Right lobe of liver (tissue), 6 donors: ENCODE measurements around the gene USP47. TPM values are rescaled to one million over a fixed set of nuclear protein-coding genes. Genes with fewer than 3 reads are reported as not detected.
A peak's percentile ranks its signal among the peaks of the same experiment; 100 is the strongest.

Source experiments
- ATAC-seq, 4 donors: fragments of 200-7000 bp; cut with Tn5 transposase; one replicate each; pipeline ENCODE4 v1.9.1; 2020; ENCODE audit warnings: mild to moderate bottlenecking in 4 of 4, moderate library complexity in 4 of 4
- DNase-seq, 3 donors: peaks; one replicate each; pipeline ENCODE4 v3.0.0-alpha.2; 2020
- H3K27ac ChIP-seq, 3 donors: fragments of 200-600 bp; one replicate each; pipeline ENCODE4 v1.8.0; 2022
- H3K27me3 ChIP-seq, 2 donors: fragments of 200-600 bp; one replicate each; pipeline ENCODE4 v1.8.0; 2022
- H3K36me3 ChIP-seq, 4 donors: fragments of 200-600 bp; sonication (generic) in 1 of 4; one replicate each; pipeline versions ENCODE4 v1.5.1 to v1.8.0; 2017 to 2022; ENCODE audit warnings: control low read depth in 1 of 4
- H3K4me1 ChIP-seq, 4 donors: fragments of 200-600 bp; sonication (generic) in 1 of 4; one replicate each; pipeline versions ENCODE4 v1.5.1 to v1.8.0; 2017 to 2022; ENCODE audit warnings: control low read depth in 1 of 4
- H3K4me3 ChIP-seq, 3 donors: fragments of 200-600 bp; one replicate each; pipeline ENCODE4 v1.8.0; 2022
- H3K9me3 ChIP-seq, 4 donors: fragments of 200-600 bp; sonication (generic) in 1 of 4; one replicate each; pipeline versions ENCODE4 v1.5.1 to v1.8.0; 2017 to 2022; ENCODE audit warnings: control low read depth in 1 of 4
- POLR2A ChIP-seq: fragments of 450-650 bp; IDR thresholded peaks from one replicate; pipeline ENCODE4 v1.6.1; 2017; ENCODE audit warnings: antibody characterized with exemption, mild to moderate bottlenecking
- WGBS: methylation state at CpG from one replicate; pipeline ENCODE4 v1.1.6; 2018; ENCODE audit warnings: low coverage, low lambda C conversion rate; ENCODE audit not compliant: insufficient coverage; ENCODE audit errors: missing lambda C conversion rate; 5-methylcytosine and 5-hydroxymethylcytosine counted together
- intact Hi-C, 2 donors: fragments of 100-400 bp; cut with DNase I; formaldehyde crosslinking; loops; one replicate each; pipeline versions ENCODE4 v1.11.2 to v1.14.1; 2022
- total RNA-seq, 6 experiments: library from RNA; depleted of rRNA in 2 of 6; stranded (reverse); fragments of >200 nt in 2 of 6; fragmentation: NEBNext Ultra II Directional in 3 of 6; extraction: Animal tissue kit (Norgen Biotek cat#: 25700) in 3 of 6; gene quantifications; one replicate each; pipeline versions ENCODE4 v1.1.0 to v1.2.4, GENCODE V29; 2016 to 2023
- TF ChIP-seq, protein P1 (sequence below), 4 donors: fragments of 200-600 bp in 3 of 4; fragments of 450-650 bp in 1 of 4; IDR thresholded peaks; one replicate each; pipeline versions ENCODE4 v1.5.1 to v1.8.0; 2016 to 2022; ENCODE audit warnings: antibody characterized with exemption in 4 of 4, mild to moderate bottlenecking in 2 of 4
- donor health status: DM: no; HTN: yes; CAD: no.
- donor health status: DM: no; HTN: no; CAD: no.
- donor health status: DM: no; HTN: no; CAD: no.
- donor health status: DM: no; HTN: yes; CAD: no.
- donor health status: DM: no; HTN: yes; CAD: no.

Gene USP47
- total RNA-seq, 6 experiments from 2014 or later, result 25.2 to 38.1 (median 29.6) TPM

DNA sequence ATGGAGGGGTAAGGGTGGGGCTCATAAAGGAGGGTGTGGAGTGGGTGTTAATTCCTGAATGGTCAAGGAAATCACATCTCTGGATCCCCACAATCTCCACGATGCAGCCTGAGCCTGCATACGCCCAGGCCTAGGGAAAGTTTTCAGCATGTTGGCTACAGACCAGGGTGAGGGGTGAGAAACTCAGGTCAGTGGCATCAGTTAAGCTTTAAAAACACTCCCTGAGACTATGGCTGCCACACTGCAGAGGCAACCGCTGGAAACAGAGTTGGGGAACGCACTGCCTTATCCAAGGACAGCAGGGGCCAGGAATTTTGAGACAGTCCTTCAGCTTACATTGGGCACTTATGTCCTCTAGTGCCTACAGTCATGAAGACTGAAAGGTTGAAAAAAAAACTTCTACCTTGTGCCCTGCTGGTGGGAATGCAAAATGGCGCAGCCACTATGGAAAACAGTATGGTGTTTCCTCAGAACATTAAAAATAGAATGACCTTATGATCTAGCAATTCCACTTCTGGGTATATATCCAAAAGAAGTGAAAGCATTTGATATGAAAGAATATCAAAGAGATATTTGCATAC is 147.0 kb downstream of the USP47 start:
- H3K27me3 ChIP-seq, result no peaks in the 10 kb centered on the region
- H3K9me3 ChIP-seq, result no peaks in the 10 kb centered on the region
- DNase-seq (no peak), ATAC-seq (no peak)
- H3K4me1 ChIP-seq, result peaks cover 0 to 22% (median 4%) of the 10 kb centered on the region in 4 donors
- no peak overlapping the region for H3K4me3 ChIP-seq
- WGBS, result 91% methylated on average over 3 of the region's 5 CpGs
- TF ChIP-seq, protein P1, sequence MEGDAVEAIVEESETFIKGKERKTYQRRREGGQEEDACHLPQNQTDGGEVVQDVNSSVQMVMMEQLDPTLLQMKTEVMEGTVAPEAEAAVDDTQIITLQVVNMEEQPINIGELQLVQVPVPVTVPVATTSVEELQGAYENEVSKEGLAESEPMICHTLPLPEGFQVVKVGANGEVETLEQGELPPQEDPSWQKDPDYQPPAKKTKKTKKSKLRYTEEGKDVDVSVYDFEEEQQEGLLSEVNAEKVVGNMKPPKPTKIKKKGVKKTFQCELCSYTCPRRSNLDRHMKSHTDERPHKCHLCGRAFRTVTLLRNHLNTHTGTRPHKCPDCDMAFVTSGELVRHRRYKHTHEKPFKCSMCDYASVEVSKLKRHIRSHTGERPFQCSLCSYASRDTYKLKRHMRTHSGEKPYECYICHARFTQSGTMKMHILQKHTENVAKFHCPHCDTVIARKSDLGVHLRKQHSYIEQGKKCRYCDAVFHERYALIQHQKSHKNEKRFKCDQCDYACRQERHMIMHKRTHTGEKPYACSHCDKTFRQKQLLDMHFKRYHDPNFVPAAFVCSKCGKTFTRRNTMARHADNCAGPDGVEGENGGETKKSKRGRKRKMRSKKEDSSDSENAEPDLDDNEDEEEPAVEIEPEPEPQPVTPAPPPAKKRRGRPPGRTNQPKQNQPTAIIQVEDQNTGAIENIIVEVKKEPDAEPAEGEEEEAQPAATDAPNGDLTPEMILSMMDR (IDR thresholded peaks at IDR 0.05), result no peak
- no peak for TF ChIP-seq POLR2A
- no peaks in the 10 kb centered on the region for H3K36me3 ChIP-seq
- intact Hi-C loops, result no loop called here
- no peak overlapping the region for H3K27ac ChIP-seq

DNA sequence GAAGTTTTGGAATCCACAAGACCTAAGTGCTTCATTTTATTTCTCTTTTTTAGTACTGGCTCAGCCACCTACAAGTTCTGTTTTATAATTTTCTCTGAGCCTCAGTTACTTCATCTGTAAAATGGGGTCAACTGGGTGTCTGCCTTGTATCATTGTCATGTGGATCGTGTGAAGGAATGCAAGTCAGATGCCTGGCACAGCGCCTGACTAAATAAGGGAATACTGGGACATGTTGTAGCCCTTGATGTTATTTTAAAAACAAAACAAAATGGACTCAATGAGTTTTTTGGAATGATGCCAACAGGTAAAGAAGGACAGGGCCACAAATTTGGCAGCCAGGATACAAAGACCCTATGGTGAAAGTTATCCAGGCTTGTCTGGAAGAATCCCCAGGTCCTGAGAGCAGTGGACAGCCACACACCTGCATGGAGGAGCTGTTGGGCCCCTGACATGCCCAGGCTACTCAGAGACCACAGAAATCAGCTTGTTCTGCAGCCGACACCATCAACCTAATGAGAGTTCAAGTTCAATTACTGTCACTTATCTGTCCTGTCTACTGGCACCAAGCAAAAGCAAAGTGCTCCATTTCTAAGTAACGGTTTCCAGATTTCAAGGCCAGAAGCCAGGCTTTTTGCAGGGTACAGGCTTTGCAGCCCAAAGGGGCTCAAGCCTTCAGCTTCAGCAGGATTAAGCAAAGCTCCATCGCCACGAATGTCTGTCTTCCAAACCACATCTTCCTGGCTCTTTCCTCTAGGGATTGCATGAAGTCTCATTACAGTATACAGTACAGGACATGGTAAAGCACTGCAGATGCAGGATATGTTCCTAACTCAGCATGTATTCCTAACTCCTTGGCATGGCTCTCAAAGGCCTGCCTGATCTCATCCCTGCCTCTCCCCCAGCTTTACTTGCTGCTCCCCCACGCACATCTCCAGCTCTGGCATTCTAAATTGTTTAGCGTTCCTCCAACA is 148.3 kb downstream of the USP47 start:
- Histone ChIP-seq H3K27ac (no peak overlapping the region), H3K9me3 (no peaks in the 10 kb centered on the region), H3K4me3 (no peak overlapping the region), H3K4me1 (peaks cover 0 to 22% (median 4%) of the 10 kb centered on the region in 4 donors), H3K36me3 (no peaks in the 10 kb centered on the region), H3K27me3 (no peaks in the 10 kb centered on the region)
- DNase-seq, result no peak
- intact Hi-C loops, result no loop called here
- 70% methylated on average over 8 of the region's 8 CpGs for WGBS
- no peak for ATAC-seq
- no peak for TF ChIP-seq POLR2A
- TF ChIP-seq, protein P1 (IDR thresholded peaks at IDR 0.05), result no peak

DNA sequence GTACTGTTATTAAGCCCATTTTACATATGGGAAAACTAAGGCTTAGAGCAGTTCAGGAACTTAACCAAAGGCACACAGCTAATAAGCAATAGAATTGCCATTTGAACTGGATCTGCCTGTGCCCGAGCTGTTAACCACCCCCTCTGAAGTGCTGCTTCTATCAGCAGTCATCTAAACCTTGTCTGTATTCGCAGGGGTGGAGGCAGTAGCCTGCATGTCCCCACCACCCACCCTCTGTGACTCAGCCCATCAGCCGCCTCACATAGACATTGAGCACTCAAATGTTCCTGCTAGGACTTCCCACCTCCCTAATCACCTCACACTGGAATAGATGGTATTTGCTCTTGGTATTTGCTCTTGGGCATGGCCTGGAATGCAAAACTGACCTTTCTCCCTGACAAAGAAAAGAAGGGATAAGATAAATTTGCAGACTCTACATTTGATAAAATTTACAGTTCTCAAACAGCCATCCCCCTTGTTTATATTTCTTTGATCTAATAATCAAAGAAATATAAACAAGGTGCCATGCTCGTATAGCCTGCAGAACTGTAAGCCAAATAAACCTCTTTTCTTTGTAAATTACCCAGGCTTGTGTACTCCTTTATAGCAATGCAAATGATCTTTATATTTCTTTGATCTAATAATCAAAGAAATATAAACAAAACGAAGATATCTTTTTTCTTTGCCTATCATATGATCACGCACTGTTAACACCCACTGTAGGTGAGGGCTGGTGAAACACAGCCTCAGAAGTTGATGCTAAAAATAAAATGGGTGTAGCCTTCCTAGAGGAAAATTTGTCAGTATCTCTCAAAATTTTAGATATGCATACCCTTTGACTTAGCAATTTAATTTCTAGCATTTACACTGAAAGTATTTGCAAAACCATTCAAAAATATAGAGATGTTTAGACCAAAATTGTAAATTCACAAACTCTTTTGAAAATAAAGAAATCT is 150.8 kb downstream of the USP47 start:
- Histone ChIP-seq H3K4me3 (no peak overlapping the region), H3K4me1 (peaks cover 0 to 22% (median 4%) of the 10 kb centered on the region in 4 donors), H3K27ac (no peak overlapping the region), H3K27me3 (no peaks in the 10 kb centered on the region), H3K9me3 (no peaks in the 10 kb centered on the region), H3K36me3 (no peaks in the 10 kb centered on the region)
- WGBS, result 23% methylated on average over 6 of the region's 6 CpGs
- no peak for TF ChIP-seq POLR2A
- TF ChIP-seq, protein P1 (IDR thresholded peaks at IDR 0.05), result no peak
- intact Hi-C loops, result no loop called here
- DNase-seq (peak in 1 of 3 donors; percentile 66), ATAC-seq (peak; percentile 84 to 88 (median 88))

DNA sequence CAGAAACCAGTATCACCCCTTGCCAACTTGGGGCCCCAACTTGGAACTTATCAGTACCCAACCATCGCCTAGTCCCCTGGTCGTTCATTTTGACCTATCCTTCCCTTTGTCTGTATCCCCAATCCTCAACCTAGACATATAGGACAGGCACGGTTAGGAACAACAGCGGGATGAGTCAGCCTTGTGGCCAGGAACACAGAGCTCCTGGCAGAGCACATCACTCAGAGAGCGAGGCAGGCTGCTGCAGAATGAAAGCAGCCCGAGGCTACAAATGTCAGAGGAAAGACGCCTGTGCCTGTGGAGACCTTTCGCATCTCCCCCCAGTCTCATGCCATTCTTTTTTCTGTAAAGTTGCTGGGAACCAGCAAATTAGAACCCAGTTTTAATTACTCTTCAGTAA is 152.1 kb downstream of the USP47 start:
- no peaks in the 10 kb centered on the region for H3K36me3 ChIP-seq
- DNase-seq, result peak in 1 of 3 donors; percentile 53
- 63% methylated on average over 8 of the region's 8 CpGs for WGBS
- peak in 1 of 4 donors; percentile 65 for ATAC-seq
- peaks cover 0 to 22% (median 4%) of the 10 kb centered on the region in 4 donors for H3K4me1 ChIP-seq
- H3K9me3 ChIP-seq, result no peaks in the 10 kb centered on the region
- H3K27me3 ChIP-seq, result no peaks in the 10 kb centered on the region
- no peak overlapping the region for H3K27ac ChIP-seq
- TF ChIP-seq, protein P1 (IDR thresholded peaks at IDR 0.05), result no peak
- TF ChIP-seq POLR2A, result no peak
- no peak overlapping the region for H3K4me3 ChIP-seq
- intact Hi-C loops, result no loop called here
